ENCODE measurements around the gene REG4.
"Not testable (repeated sequence)": the region's sequence is repeated elsewhere in the genome, so short reads cannot be mapped to it uniquely, and the experiment has no call there.

REG4 gene

GRCh38 chr1:119829006-119829405, 17.7 kb upstream of the REG4 start:
- H3K27me3 ChIP-seq (ENCODE audit: control insufficient read depth in 1 of 2, insufficient read depth in 2 of 2, low read length in 2 of 2); H3K9ac ChIP-seq (ENCODE audit: low read length); H3K27ac ChIP-seq (ENCODE audit: low read depth, low read length); H3K36me3 ChIP-seq (ENCODE audit: insufficient read depth, low read length); H3K4me1 ChIP-seq (ENCODE audit: insufficient read depth, low read length); H3K4me3 ChIP-seq (ENCODE audit: low read depth in 1 of 2, low read length in 2 of 2); H3K9me3 ChIP-seq (ENCODE audit: low read length): not testable (repeated sequence)

DNA sequence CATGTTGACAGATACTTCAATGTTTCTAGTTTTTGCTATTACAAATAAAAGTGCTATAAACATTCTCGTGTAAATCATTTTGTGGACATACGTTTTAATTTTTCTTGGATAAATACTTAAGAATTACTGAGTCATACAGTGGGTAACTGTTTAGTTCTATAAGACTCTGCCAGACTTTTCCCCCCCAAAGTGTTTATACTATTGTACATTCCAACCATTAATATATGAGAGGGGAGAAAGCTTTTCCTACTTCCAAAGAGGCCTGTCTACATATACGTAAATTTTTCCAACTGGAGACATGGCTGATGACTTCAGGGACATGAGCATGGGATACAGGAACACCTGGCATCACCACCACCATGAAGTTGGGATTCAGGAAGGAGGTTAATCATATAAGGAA, 17.0 kb upstream of the REG4 start:
- no peaks in the 10 kb centered on the region for H3K36me3 ChIP-seq (ENCODE audit: insufficient read depth, low read length)
- no peak overlapping the region for H3K4me3 ChIP-seq (ENCODE audit: low read depth in 1 of 2, low read length in 2 of 2)
- H3K4me1 ChIP-seq (ENCODE audit: insufficient read depth, low read length), result no peaks in the 10 kb centered on the region
- no peak overlapping the region for H3K9ac ChIP-seq (ENCODE audit: low read length)
- H3K27me3 ChIP-seq (ENCODE audit: control insufficient read depth in 1 of 2, insufficient read depth in 2 of 2, low read length in 2 of 2), result no peaks in the 10 kb centered on the region
- no peak overlapping the region for H3K27ac ChIP-seq (ENCODE audit: low read depth, low read length)
- H3K9me3 ChIP-seq (ENCODE audit: low read length), result no peaks in the 10 kb centered on the region

- Histone ChIP-seq H3K9ac (ENCODE audit: low read length) (no peak overlapping the region), H3K27me3 (ENCODE audit: control insufficient read depth in 1 of 2, insufficient read depth in 2 of 2, low read length in 2 of 2) (no peaks in the 10 kb centered on the region), H3K4me1 (ENCODE audit: insufficient read depth, low read length) (no peaks in the 10 kb centered on the region)
Observed at GRCh38 chr1:119827010-119827409, 15.8 kb upstream of the REG4 start.

DNA sequence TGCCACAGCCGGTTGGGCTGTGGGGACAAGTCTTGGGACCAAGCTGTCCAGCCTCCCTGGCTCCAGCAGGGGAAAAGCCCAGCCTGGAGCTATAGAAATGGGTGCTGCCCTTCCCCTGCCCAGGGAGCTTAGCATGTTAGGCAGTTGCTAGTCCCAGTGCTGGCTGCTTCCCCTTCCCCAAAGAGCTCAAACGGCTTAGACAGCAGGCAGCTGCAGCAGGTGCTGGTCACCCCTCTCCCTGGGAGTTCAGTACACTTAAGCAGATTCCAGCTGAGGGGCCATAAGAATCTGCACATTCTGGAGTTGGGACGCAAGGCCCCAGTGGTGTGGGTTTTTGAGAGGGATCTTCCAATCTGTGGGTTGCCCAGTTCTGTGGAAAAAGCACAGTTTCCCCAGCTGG, 11.1 kb upstream of the REG4 start:
- H3K27me3 ChIP-seq (ENCODE audit: control insufficient read depth in 1 of 2, insufficient read depth in 2 of 2, low read length in 2 of 2), result no peaks in the 10 kb centered on the region
- no peak overlapping the region for H3K4me3 ChIP-seq (ENCODE audit: low read depth in 1 of 2, low read length in 2 of 2)
- no peaks in the 10 kb centered on the region for H3K36me3 ChIP-seq (ENCODE audit: insufficient read depth, low read length)
- no peaks in the 10 kb centered on the region for H3K4me1 ChIP-seq (ENCODE audit: insufficient read depth, low read length)
- no peaks in the 10 kb centered on the region for H3K9me3 ChIP-seq (ENCODE audit: low read length)
- no peak overlapping the region for H3K27ac ChIP-seq (ENCODE audit: low read depth, low read length)
- no peak overlapping the region for H3K9ac ChIP-seq (ENCODE audit: low read length)

More at GRCh38 chr1:119827010-119827409, 15.8 kb upstream of the REG4 start:
- H3K4me3 ChIP-seq (ENCODE audit: low read depth in 1 of 2, low read length in 2 of 2), result no peak overlapping the region
- no peaks in the 10 kb centered on the region for H3K9me3 ChIP-seq (ENCODE audit: low read length)
- H3K36me3 ChIP-seq (ENCODE audit: insufficient read depth, low read length), result no peaks in the 10 kb centered on the region
- no peak overlapping the region for H3K27ac ChIP-seq (ENCODE audit: low read depth, low read length)

GRCh38 chr1:119818181-119818580, 6.9 kb upstream of the REG4 start:
- H3K4me1 ChIP-seq (ENCODE audit: insufficient read depth, low read length), result no peaks in the 10 kb centered on the region
- no peaks in the 10 kb centered on the region for H3K9me3 ChIP-seq (ENCODE audit: low read length)
- H3K27me3 ChIP-seq (ENCODE audit: control insufficient read depth in 1 of 2, insufficient read depth in 2 of 2, low read length in 2 of 2), result no peaks in the 10 kb centered on the region
- no peak overlapping the region for H3K27ac ChIP-seq (ENCODE audit: low read depth, low read length)
- H3K9ac ChIP-seq (ENCODE audit: low read length), result no peak overlapping the region
- H3K4me3 ChIP-seq (ENCODE audit: low read depth in 1 of 2, low read length in 2 of 2), result no peak overlapping the region
- no peaks in the 10 kb centered on the region for H3K36me3 ChIP-seq (ENCODE audit: insufficient read depth, low read length)

DNA sequence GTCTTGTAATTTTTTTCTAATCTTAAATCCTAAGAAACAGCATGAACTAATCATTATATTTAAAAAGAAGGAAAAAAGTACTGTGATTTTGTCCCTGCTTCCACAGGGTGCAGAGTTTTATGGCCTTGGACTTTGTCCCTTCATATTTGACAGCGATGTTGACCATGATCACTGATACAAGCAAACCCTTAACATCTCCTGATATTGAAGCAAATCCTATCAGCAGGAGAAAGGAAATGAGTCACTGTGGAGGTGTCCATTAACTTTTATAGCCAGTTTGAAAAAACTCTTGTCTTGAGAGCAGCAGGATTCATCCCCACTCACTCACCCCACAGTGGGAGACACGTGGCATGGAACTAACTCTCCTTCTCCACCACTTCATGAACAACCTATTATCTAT, 5.1 kb upstream of the REG4 start:
- Histone ChIP-seq H3K4me1 (ENCODE audit: insufficient read depth, low read length) (no peaks in the 10 kb centered on the region), H3K36me3 (ENCODE audit: insufficient read depth, low read length) (no peaks in the 10 kb centered on the region), H3K4me3 (ENCODE audit: low read depth in 1 of 2, low read length in 2 of 2) (no peak overlapping the region), H3K27me3 (ENCODE audit: control insufficient read depth in 1 of 2, insufficient read depth in 2 of 2, low read length in 2 of 2) (no peaks in the 10 kb centered on the region), H3K9me3 (ENCODE audit: low read length) (no peaks in the 10 kb centered on the region), H3K27ac (ENCODE audit: low read depth, low read length) (no peak overlapping the region), H3K9ac (ENCODE audit: low read length) (no peak overlapping the region)

DNA sequence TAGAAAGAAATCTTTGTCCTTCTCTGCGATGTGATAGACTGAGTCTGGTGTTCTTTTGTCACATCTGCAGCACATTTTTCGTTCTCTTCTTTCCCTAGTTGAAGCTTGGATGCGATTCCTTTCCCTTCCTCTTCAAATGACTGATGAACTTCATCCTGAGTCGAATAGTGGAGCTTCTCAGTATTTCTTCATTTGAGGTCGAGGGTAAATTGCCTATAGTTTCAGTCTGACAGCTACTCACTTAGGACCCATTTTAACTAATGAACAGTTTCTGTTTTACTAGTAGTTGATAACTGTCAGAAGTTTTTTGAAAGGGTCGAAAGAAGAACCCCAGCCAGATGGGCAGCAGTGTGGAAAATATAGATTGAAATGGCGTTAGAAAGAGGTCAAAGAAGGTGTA, 4.7 kb upstream of the REG4 start:
- H3K27ac ChIP-seq (ENCODE audit: low read depth, low read length), result no peak overlapping the region
- H3K27me3 ChIP-seq (ENCODE audit: control insufficient read depth in 1 of 2, insufficient read depth in 2 of 2, low read length in 2 of 2), result no peaks in the 10 kb centered on the region
- no peaks in the 10 kb centered on the region for H3K36me3 ChIP-seq (ENCODE audit: insufficient read depth, low read length)
- H3K4me1 ChIP-seq (ENCODE audit: insufficient read depth, low read length), result no peaks in the 10 kb centered on the region
- H3K9ac ChIP-seq (ENCODE audit: low read length), result no peak overlapping the region
- no peaks in the 10 kb centered on the region for H3K9me3 ChIP-seq (ENCODE audit: low read length)
- H3K4me3 ChIP-seq (ENCODE audit: low read depth in 1 of 2, low read length in 2 of 2), result no peak overlapping the region

- H3K27me3 ChIP-seq (ENCODE audit: control insufficient read depth in 1 of 2, insufficient read depth in 2 of 2, low read length in 2 of 2), result no peaks in the 10 kb centered on the region
- no peaks in the 10 kb centered on the region for H3K9me3 ChIP-seq (ENCODE audit: low read length)
- H3K36me3 ChIP-seq (ENCODE audit: insufficient read depth, low read length), result no peaks in the 10 kb centered on the region
- no peak overlapping the region for H3K9ac ChIP-seq (ENCODE audit: low read length)
- no peak overlapping the region for H3K27ac ChIP-seq (ENCODE audit: low read depth, low read length)
- no peak overlapping the region for H3K4me3 ChIP-seq (ENCODE audit: low read depth in 1 of 2, low read length in 2 of 2)
- H3K4me1 ChIP-seq (ENCODE audit: insufficient read depth, low read length), result no peaks in the 10 kb centered on the region
Observed at GRCh38 chr1:119815361-119815760, 4.1 kb upstream of the REG4 start.

GRCh38 chr1:119814288-119814687, 3.0 kb upstream of the REG4 start:
- Histone ChIP-seq H3K27me3 (ENCODE audit: control insufficient read depth in 1 of 2, insufficient read depth in 2 of 2, low read length in 2 of 2) (no peaks in the 10 kb centered on the region), H3K4me3 (ENCODE audit: low read depth in 1 of 2, low read length in 2 of 2) (no peak overlapping the region), H3K9me3 (ENCODE audit: low read length) (no peaks in the 10 kb centered on the region), H3K27ac (ENCODE audit: low read depth, low read length) (no peak overlapping the region), H3K4me1 (ENCODE audit: insufficient read depth, low read length) (no peaks in the 10 kb centered on the region), H3K36me3 (ENCODE audit: insufficient read depth, low read length) (no peaks in the 10 kb centered on the region), H3K9ac (ENCODE audit: low read length) (no peak overlapping the region)

GRCh38 chr1:119811985-119812557, 811 bp upstream of the REG4 start:
- Histone ChIP-seq H3K27me3 (ENCODE audit: control insufficient read depth in 1 of 2, insufficient read depth in 2 of 2, low read length in 2 of 2) (no peaks in the 10 kb centered on the region), H3K4me1 (ENCODE audit: insufficient read depth, low read length) (no peaks in the 10 kb centered on the region), H3K27ac (ENCODE audit: low read depth, low read length) (no peak overlapping the region), H3K9ac (ENCODE audit: low read length) (no peak overlapping the region), H3K9me3 (ENCODE audit: low read length) (no peaks in the 10 kb centered on the region), H3K36me3 (ENCODE audit: insufficient read depth, low read length) (no peaks in the 10 kb centered on the region), H3K4me3 (ENCODE audit: low read depth in 1 of 2, low read length in 2 of 2) (no peak overlapping the region)

GRCh38 chr1:119808972-119809550, 2.2 kb downstream of the REG4 start:
- H3K9me3 ChIP-seq (ENCODE audit: low read length), result no peaks in the 10 kb centered on the region
- H3K4me3 ChIP-seq (ENCODE audit: low read depth in 1 of 2, low read length in 2 of 2), result no peak overlapping the region
- no peak overlapping the region for H3K27ac ChIP-seq (ENCODE audit: low read depth, low read length)
- H3K27me3 ChIP-seq (ENCODE audit: control insufficient read depth in 1 of 2, insufficient read depth in 2 of 2, low read length in 2 of 2), result no peaks in the 10 kb centered on the region
- H3K9ac ChIP-seq (ENCODE audit: low read length), result no peak overlapping the region
- no peaks in the 10 kb centered on the region for H3K36me3 ChIP-seq (ENCODE audit: insufficient read depth, low read length)
- no peaks in the 10 kb centered on the region for H3K4me1 ChIP-seq (ENCODE audit: insufficient read depth, low read length)

DNA sequence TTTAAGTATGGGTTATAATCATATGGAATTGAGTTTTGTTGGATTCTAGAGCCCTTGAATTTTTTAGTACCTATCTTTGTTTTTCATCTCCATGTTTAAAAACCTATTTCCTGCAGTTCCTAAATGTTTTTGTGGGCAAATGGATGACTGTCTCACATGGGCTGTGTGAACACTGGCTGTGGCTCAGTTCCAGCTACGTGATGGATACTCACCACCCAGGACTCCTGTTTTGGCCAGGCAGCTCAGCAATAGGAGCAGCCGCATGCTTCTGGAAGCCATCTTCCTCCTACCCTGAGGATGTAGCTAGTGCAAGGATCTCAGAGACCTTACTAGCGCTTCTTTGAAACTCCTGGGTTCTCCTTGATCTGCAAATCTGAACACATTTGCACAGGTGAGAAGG, 2.8 kb downstream of the REG4 start:
- H3K27me3 ChIP-seq (ENCODE audit: control insufficient read depth in 1 of 2, insufficient read depth in 2 of 2, low read length in 2 of 2), result no peaks in the 10 kb centered on the region
- no peaks in the 10 kb centered on the region for H3K36me3 ChIP-seq (ENCODE audit: insufficient read depth, low read length)
- H3K4me1 ChIP-seq (ENCODE audit: insufficient read depth, low read length), result no peaks in the 10 kb centered on the region
- no peak overlapping the region for H3K4me3 ChIP-seq (ENCODE audit: low read depth in 1 of 2, low read length in 2 of 2)
- H3K9ac ChIP-seq (ENCODE audit: low read length), result no peak overlapping the region
- no peaks in the 10 kb centered on the region for H3K9me3 ChIP-seq (ENCODE audit: low read length)
- no peak overlapping the region for H3K27ac ChIP-seq (ENCODE audit: low read depth, low read length)
